ENCODE measurements around the gene EIF1B. TPM values are rescaled to one million over a fixed set of nuclear protein-coding genes. Genes with fewer than 3 reads are reported as not detected.
A peak's percentile ranks its signal among the peaks of the same experiment; 100 is the strongest.

EIF1B gene
- total RNA-seq: 18.9 TPM

- Histone ChIP-seq H3K4me1 (peaks cover 33% of the 10 kb centered on the region), H3K27me3 (no peaks in the 10 kb centered on the region), H3K4me3 (peak within 1 kb of the TSS; percentile 68 to 71), H3K27ac (peak within 1 kb of the TSS; percentile 90), H3K36me3 (peaks cover 0 to 28% of the 10 kb centered on the region in 2 donors), H3K9me3 (no peaks in the 10 kb centered on the region)
- DNase-seq (ENCODE audit: extremely low spot score in 2 of 2): peak; percentile 99
- TF ChIP-seq CTCF (IDR thresholded peaks at IDR 0.05) (peak; percentile 81 to 95 (median 84)), POLR2A (IDR thresholded peaks at IDR 0.05) (peak; percentile 27 to 94), POLR2AphosphoS5 (IDR thresholded peaks at IDR 0.05; ENCODE audit: insufficient read depth in 1 of 2, low read depth in 1 of 2) (peak; percentile 97 to 98)
- intact Hi-C loops (cut with DNase I): no loop called here
These were observed at the start of gene EIF1B for GRCh38 chr3:40309418-40309924. Gene EIF1B, plus strand, starts transcription at chr3:40309707. Its CDS starts 235 bp downstream, at chr3:40309942.

- no peak for TF ChIP-seq POLR2A (IDR thresholded peaks at IDR 0.05)
- no peak for TF ChIP-seq POLR2AphosphoS5 (IDR thresholded peaks at IDR 0.05; ENCODE audit: insufficient read depth in 1 of 2, low read depth in 1 of 2)
- no peak for TF ChIP-seq CTCF (IDR thresholded peaks at IDR 0.05)
- no peak overlapping the region for H3K27ac ChIP-seq
- intact Hi-C loops (cut with DNase I): no loop called here
- H3K9me3 ChIP-seq: no peaks in the 10 kb centered on the region
- H3K4me1 ChIP-seq: no peaks in the 10 kb centered on the region
- no peaks in the 10 kb centered on the region for H3K36me3 ChIP-seq
- no peak for DNase-seq (ENCODE audit: extremely low spot score in 2 of 2)
- no peak overlapping the region for H3K4me3 ChIP-seq
- H3K27me3 ChIP-seq: no peaks in the 10 kb centered on the region
These were observed 47.2 kb upstream of the EIF1B start for GRCh38 chr3:40262331-40262730.

GRCh38 chr3:40264451-40264850, 45.1 kb upstream of the EIF1B start:
- TF ChIP-seq CTCF (IDR thresholded peaks at IDR 0.05) (no peak), POLR2A (IDR thresholded peaks at IDR 0.05) (no peak), POLR2AphosphoS5 (IDR thresholded peaks at IDR 0.05; ENCODE audit: insufficient read depth in 1 of 2, low read depth in 1 of 2) (no peak)
- H3K9me3 ChIP-seq: no peaks in the 10 kb centered on the region
- no peaks in the 10 kb centered on the region for H3K27me3 ChIP-seq
- H3K36me3 ChIP-seq: no peaks in the 10 kb centered on the region
- no peak overlapping the region for H3K27ac ChIP-seq
- no peak for DNase-seq (ENCODE audit: extremely low spot score in 2 of 2)
- peaks cover 5% of the 10 kb centered on the region for H3K4me1 ChIP-seq
- H3K4me3 ChIP-seq: no peak overlapping the region
- intact Hi-C loops (cut with DNase I): no loop called here

- no peak for DNase-seq (ENCODE audit: extremely low spot score in 2 of 2)
- peaks cover 5% of the 10 kb centered on the region for H3K4me1 ChIP-seq
- H3K27me3 ChIP-seq: no peaks in the 10 kb centered on the region
- no peak for TF ChIP-seq POLR2A (IDR thresholded peaks at IDR 0.05)
- no peak for TF ChIP-seq POLR2AphosphoS5 (IDR thresholded peaks at IDR 0.05; ENCODE audit: insufficient read depth in 1 of 2, low read depth in 1 of 2)
- no peak for TF ChIP-seq CTCF (IDR thresholded peaks at IDR 0.05)
- no peaks in the 10 kb centered on the region for H3K9me3 ChIP-seq
- H3K27ac ChIP-seq: no peak overlapping the region
- H3K36me3 ChIP-seq: no peaks in the 10 kb centered on the region
- no peak overlapping the region for H3K4me3 ChIP-seq
- intact Hi-C loops (cut with DNase I): no loop called here
These were observed 44.3 kb upstream of the EIF1B start for GRCh38 chr3:40265181-40265580.

- TF ChIP-seq POLR2A (IDR thresholded peaks at IDR 0.05) (no peak), POLR2AphosphoS5 (IDR thresholded peaks at IDR 0.05; ENCODE audit: insufficient read depth in 1 of 2, low read depth in 1 of 2) (no peak), CTCF (IDR thresholded peaks at IDR 0.05) (no peak)
- Histone ChIP-seq H3K27ac (no peak overlapping the region), H3K36me3 (no peaks in the 10 kb centered on the region), H3K27me3 (no peaks in the 10 kb centered on the region), H3K4me1 (peaks cover 5% of the 10 kb centered on the region), H3K4me3 (no peak overlapping the region), H3K9me3 (no peaks in the 10 kb centered on the region)
- no peak for DNase-seq (ENCODE audit: extremely low spot score in 2 of 2)
- intact Hi-C loops (cut with DNase I): no loop called here
These were observed 41.4 kb upstream of the EIF1B start for GRCh38 chr3:40267937-40268724.

All from vagina (tissue), 2 donors.